SK-N-MC (cell line): ENCODE data around the gene PCDHB7.
A peak's percentile ranks its signal among the peaks of the same experiment; 100 is the strongest.
"Not testable (repeated sequence)": the region's sequence is repeated elsewhere in the genome, so short reads cannot be mapped to it uniquely, and the experiment has no call there.

Source experiments
- DNase-seq: peaks from one replicate; pipeline ENCODE4 v3.0.0-alpha.2; 2011; ENCODE audit warnings: low read depth, low spot score
- H3K27ac ChIP-seq: fragments of 200-600 bp; sonication (generic); 2 replicates; pipeline ENCODE4 v1.5.1; 2016; ENCODE audit warnings: mixed run types
- H3K36me3 ChIP-seq: fragments of 200-600 bp; sonication (generic); 2 replicates; pipeline ENCODE4 v1.6.1; 2017; ENCODE audit warnings: antibody characterized with exemption, low read length, mixed read lengths; ENCODE audit not compliant: insufficient read depth
- H3K4me3 ChIP-seq: fragments of 200-600 bp; sonication (generic); 2 replicates; pipeline ENCODE4 v1.5.1; 2016
- H3K9ac ChIP-seq: fragments of 200-600 bp; sonication (generic); 2 replicates; pipeline ENCODE4 v1.8.0; 2017; ENCODE audit warnings: mixed run types, mixed read lengths; ENCODE audit not compliant: insufficient read length
- H3K9me3 ChIP-seq: fragments of 200-600 bp; sonication (generic); 2 replicates; pipeline ENCODE4 v1.6.1; 2017; ENCODE audit warnings: low read depth, mild to moderate bottlenecking, antibody characterized with exemption, low read length, moderate library complexity, mixed read lengths
- EZH2 ChIP-seq: fragments of 200-600 bp; sonication (generic); IDR thresholded peaks from one replicate; pipeline ENCODE4 v1.6.1; 2017; ENCODE audit warnings: antibody characterized with exemption
- FOXP2 ChIP-seq: optimal IDR thresholded peaks from 2 replicates; pipeline ENCODE3; 2011; ENCODE audit warnings: mild to moderate bottlenecking, moderate library complexity; ENCODE audit not compliant: insufficient read depth; ENCODE audit errors: extremely low read length, control extremely low read depth
- POLR2AphosphoS5 ChIP-seq: IDR thresholded peaks from 2 replicates; pipeline ENCODE4 v1.6.1; 2012; ENCODE audit warnings: mild to moderate bottlenecking, low read depth, low read length, borderline replicate concordance

PCDHB7 gene

GRCh38 chr5:141180313-141180712 is 7.9 kb downstream of the PCDHB7 start:
- no peak for DNase-seq

GRCh38 chr5:141182248-141182647 is 9.8 kb downstream of the PCDHB7 start, which contains the start of gene PCDHB16:
Gene PCDHB16 (plus strand): TSS chr5:141182387. CDS start chr5:141182560, 173 bp downstream.
- Histone ChIP-seq H3K36me3 (no peaks in the 10 kb centered on the region), H3K9me3 (no peaks in the 10 kb centered on the region), H3K27ac (no peak within 1 kb of the TSS), H3K9ac (peak within 1 kb of the TSS; percentile 76), H3K4me3 (peak within 1 kb of the TSS; percentile 77)
- TF ChIP-seq EZH2 (no peak), POLR2AphosphoS5 (peak; percentile 44; the same call in 1 of the 2 replicates)
- peak; percentile 68 for DNase-seq

More at GRCh38 chr5:141180313-141180712, 7.9 kb downstream of the PCDHB7 start:
- H3K4me3 ChIP-seq: no peak overlapping the region
- TF ChIP-seq EZH2: no peak
- no peak for TF ChIP-seq FOXP2
- no peak for TF ChIP-seq POLR2AphosphoS5
- no peak overlapping the region for H3K9ac ChIP-seq
- H3K27ac ChIP-seq: no peak overlapping the region
- no peaks in the 10 kb centered on the region for H3K9me3 ChIP-seq
- no peaks in the 10 kb centered on the region for H3K36me3 ChIP-seq

- H3K9ac ChIP-seq, H3K27ac ChIP-seq, H3K4me3 ChIP-seq, H3K36me3 ChIP-seq, DNase-seq, H3K9me3 ChIP-seq: not testable (repeated sequence)
These were observed 11.8 kb downstream of the PCDHB7 start for GRCh38 chr5:141184117-141184855.

- Histone ChIP-seq H3K9ac (peak within 1 kb of the TSS; percentile 66), H3K36me3 (no peaks in the 10 kb centered on the region), H3K4me3 (peak within 1 kb of the TSS; percentile 66), H3K9me3 (no peaks in the 10 kb centered on the region), H3K27ac (no peak within 1 kb of the TSS)
- TF ChIP-seq FOXP2: no peak
- no peak for TF ChIP-seq EZH2
- TF ChIP-seq POLR2AphosphoS5: no peak
- no peak for DNase-seq
These were observed 14.6 kb downstream of the PCDHB7 start, which contains the start of gene PCDHB9 for GRCh38 chr5:141186897-141187512. Gene PCDHB9 (plus strand): TSS chr5:141187161. CDS start chr5:141187319, 158 bp downstream.

GRCh38 chr5:141188682-141189081 is 16.2 kb downstream of the PCDHB7 start:
- H3K9ac ChIP-seq, H3K4me3 ChIP-seq, H3K36me3 ChIP-seq, H3K9me3 ChIP-seq, H3K27ac ChIP-seq, DNase-seq: not testable (repeated sequence)

- H3K9ac ChIP-seq, H3K9me3 ChIP-seq, H3K27ac ChIP-seq, H3K36me3 ChIP-seq, H3K4me3 ChIP-seq, DNase-seq: not testable (repeated sequence)
These were observed 16.7 kb downstream of the PCDHB7 start for GRCh38 chr5:141189131-141189530.

- no peak within 1 kb of the TSS for H3K27ac ChIP-seq
- no peak within 1 kb of the TSS for H3K9ac ChIP-seq
- H3K4me3 ChIP-seq: no peak within 1 kb of the TSS
- TF ChIP-seq POLR2AphosphoS5: no peak
- no peak for TF ChIP-seq FOXP2
- TF ChIP-seq EZH2: no peak
- H3K9me3 ChIP-seq: no peaks in the 10 kb centered on the region; the same call in 1 of the 2 replicates
- DNase-seq: no peak
- H3K36me3 ChIP-seq: no peaks in the 10 kb centered on the region
These were observed 19.8 kb downstream of the PCDHB7 start, which contains the start of gene PCDHB10 for GRCh38 chr5:141192110-141192725. Gene PCDHB10 (plus strand): TSS chr5:141192353. CDS start chr5:141192553, 200 bp downstream.

- not testable (repeated sequence) for H3K9me3 ChIP-seq, H3K36me3 ChIP-seq, H3K9ac ChIP-seq, DNase-seq, H3K4me3 ChIP-seq, H3K27ac ChIP-seq
These were observed 21.9 kb downstream of the PCDHB7 start for GRCh38 chr5:141194332-141194731.

GRCh38 chr5:141196363-141196762 is 23.9 kb downstream of the PCDHB7 start:
- TF ChIP-seq EZH2 (no peak), POLR2AphosphoS5 (no peak), FOXP2 (no peak)
- Histone ChIP-seq H3K4me3 (no peak overlapping the region), H3K9ac (no peak overlapping the region)

More at GRCh38 chr5:141196363-141196762, 23.9 kb downstream of the PCDHB7 start:
- Histone ChIP-seq H3K36me3 (no peaks in the 10 kb centered on the region), H3K9me3 (no peaks in the 10 kb centered on the region; the same call in 1 of the 2 replicates), H3K27ac (no peak overlapping the region)
- no peak for DNase-seq
